HepG2 (cell line): ENCODE results near the gene TOP1.

ENCODE experiments used
- ARNT2 ChIP-seq: sonication (generic); formaldehyde crosslinking; IDR thresholded peaks from 2 replicates; pipeline ENCODE4 v1.8.0; 2022; ENCODE audit warnings: mild to moderate bottlenecking, low read depth, missing genetic modification reagents, moderate library complexity
- PHF21A ChIP-seq: sonication (generic); formaldehyde crosslinking; IDR thresholded peaks from 2 replicates; pipeline ENCODE4 v1.5.0; 2020; ENCODE audit warnings: mild to moderate bottlenecking, missing genetic modification reagents
- SMAD1 ChIP-seq: sonication (generic); formaldehyde crosslinking; IDR thresholded peaks from 2 replicates; pipeline ENCODE4 v1.4.0; 2020; ENCODE audit warnings: missing genetic modification reagents, low read depth, mild to moderate bottlenecking, borderline replicate concordance
- SUZ12 ChIP-seq: fragments of 150-350 bp; IDR thresholded peaks from 2 replicates; pipeline ENCODE4 v1.6.1; 2014; ENCODE audit warnings: low read depth, low read length
- ZBTB7A ChIP-seq: sonication (generic); formaldehyde crosslinking; IDR thresholded peaks from 2 replicates; pipeline ENCODE4 v1.8.0; 2022; ENCODE audit warnings: mild to moderate bottlenecking, missing genetic modification reagents
- ZNF747 ChIP-seq: sonication (generic); formaldehyde crosslinking; IDR thresholded peaks from 2 replicates; pipeline ENCODE4 v1.8.1; 2023; ENCODE audit warnings: missing genetic modification reagents, mild to moderate bottlenecking, borderline replicate concordance
- ZNF761 ChIP-seq: sonication (generic); formaldehyde crosslinking; conservative IDR thresholded peaks from 2 replicates; pipeline ENCODE4 v1.4.0; 2020; ENCODE audit warnings: mild to moderate bottlenecking, missing genetic modification reagents

DNA sequence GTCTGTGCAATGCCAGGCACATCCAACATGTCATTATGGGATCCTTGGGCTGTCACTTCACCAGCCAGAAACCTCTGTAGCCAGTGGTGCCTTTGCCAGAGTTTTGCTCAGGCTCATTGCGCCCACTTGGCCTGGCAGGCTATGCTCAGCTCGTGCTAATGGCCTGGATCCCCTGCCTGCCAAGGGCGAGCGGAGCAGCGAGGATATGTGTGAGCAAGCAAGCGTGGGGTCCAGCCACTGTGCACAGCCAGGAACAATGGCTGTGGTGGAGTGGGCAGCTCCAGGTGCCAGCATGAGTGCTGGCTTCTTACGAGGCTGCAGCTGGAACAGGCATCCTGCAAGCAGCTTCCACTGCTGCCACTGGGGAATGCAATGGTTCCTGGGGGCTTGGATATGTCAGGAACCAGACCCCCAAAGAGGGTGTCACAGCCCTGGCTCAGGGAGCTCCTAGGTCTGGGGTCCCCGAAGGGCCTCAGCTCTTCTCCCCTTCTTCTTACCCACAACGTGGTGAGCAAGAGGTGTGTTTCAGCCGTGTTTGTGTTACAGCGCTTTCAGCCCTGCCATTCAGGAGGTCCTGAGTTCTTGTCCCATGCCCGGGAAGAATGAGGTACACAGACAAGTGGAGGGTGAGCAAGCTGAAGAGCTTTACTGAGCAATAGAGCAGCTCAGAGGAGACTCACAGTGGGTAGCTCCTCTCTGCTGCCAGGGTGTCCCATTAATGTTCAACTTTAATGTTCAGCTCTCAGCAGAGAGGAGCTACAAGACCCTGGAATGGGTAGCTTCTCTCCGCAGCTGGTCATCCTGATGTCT lies 22.3 kb upstream of the TOP1 start:
- no peak for TF ChIP-seq SMAD1 (CRISPR knock-in tag)
- no peak for TF ChIP-seq ARNT2
- no peak for TF ChIP-seq ZNF747 (CRISPR knock-in tag)
- no peak for TF ChIP-seq PHF21A
- no peak for TF ChIP-seq ZBTB7A (CRISPR knock-in tag)
- TF ChIP-seq ZNF761, result no peak
- TF ChIP-seq SUZ12, result no peak
